ENCODE measurements around the gene TP53TG5. TPM values are rescaled to one million over a fixed set of nuclear protein-coding genes. Genes with fewer than 3 reads are reported as not detected.

Gene TP53TG5
- total RNA-seq, 2 experiments from 2014 or later: 0.29 TPM; not detected in 1

DNA sequence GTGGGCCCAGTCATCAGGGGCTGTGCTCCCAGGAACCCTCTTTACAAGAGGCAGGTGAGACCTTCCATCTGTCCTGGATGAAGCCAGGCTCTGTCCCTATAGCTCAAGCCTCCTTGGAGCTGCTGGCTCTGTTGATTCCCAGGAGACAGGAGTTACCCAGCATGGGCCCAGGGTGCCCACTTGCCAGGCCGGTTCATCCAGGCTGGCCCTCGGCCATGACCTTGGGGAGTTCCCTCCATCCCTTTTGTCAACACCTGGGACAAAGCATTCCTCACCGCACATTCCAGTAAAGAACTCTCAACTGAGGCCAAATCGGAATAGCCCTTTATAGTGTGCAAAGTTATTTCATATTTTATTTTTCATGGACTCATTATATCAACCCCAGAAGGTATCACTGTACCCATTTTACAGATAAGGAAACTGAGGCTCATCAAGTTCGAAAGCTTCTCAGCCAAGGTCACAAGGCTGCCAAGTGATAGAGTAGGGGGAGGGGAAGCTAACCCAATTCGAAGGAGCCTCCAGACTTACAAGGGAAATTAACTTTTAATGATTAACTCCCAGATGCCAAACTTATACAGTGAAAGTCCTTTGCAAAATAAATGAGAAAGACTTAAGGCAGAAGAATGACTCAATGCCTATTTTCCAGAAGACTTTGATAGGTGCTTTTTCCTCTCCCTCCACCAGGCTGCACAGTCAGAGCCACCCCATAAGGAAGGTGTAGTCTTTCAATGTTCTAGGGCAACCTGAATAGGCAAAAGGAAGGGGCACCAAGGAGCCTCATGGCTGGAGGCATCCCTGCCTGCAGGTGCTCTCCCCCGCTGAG, 48.4 kb downstream of the TP53TG5 start:
- H3K27ac Mint-ChIP-seq: no peak overlapping the region
- no peaks in the 10 kb centered on the region for H3K27me3 Mint-ChIP-seq
- CTCF ChIA-PET: interaction anchor here (1.6 kb wide), 1 partner anchor 10 kb away, joined by 6 read pairs; no protein-coding TSS in a partner anchor
- H3K36me3 Mint-ChIP-seq (ENCODE audit: low read depth): peaks cover 29% of the 10 kb centered on the region
- no peaks in the 10 kb centered on the region for H3K4me1 Mint-ChIP-seq (ENCODE audit: low read depth)
- TF ChIP-seq, protein P1, sequence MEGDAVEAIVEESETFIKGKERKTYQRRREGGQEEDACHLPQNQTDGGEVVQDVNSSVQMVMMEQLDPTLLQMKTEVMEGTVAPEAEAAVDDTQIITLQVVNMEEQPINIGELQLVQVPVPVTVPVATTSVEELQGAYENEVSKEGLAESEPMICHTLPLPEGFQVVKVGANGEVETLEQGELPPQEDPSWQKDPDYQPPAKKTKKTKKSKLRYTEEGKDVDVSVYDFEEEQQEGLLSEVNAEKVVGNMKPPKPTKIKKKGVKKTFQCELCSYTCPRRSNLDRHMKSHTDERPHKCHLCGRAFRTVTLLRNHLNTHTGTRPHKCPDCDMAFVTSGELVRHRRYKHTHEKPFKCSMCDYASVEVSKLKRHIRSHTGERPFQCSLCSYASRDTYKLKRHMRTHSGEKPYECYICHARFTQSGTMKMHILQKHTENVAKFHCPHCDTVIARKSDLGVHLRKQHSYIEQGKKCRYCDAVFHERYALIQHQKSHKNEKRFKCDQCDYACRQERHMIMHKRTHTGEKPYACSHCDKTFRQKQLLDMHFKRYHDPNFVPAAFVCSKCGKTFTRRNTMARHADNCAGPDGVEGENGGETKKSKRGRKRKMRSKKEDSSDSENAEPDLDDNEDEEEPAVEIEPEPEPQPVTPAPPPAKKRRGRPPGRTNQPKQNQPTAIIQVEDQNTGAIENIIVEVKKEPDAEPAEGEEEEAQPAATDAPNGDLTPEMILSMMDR (IDR thresholded peaks at IDR 0.05): no peak
- DNase-seq (no peak), ATAC-seq (no peak)
- H3K9me3 Mint-ChIP-seq: no peaks in the 10 kb centered on the region
- intact Hi-C loops (cut with micrococcal nuclease): no loop called here
- POLR2A ChIA-PET: no interaction called here
- H3K4me3 Mint-ChIP-seq: no peak overlapping the region

DNA sequence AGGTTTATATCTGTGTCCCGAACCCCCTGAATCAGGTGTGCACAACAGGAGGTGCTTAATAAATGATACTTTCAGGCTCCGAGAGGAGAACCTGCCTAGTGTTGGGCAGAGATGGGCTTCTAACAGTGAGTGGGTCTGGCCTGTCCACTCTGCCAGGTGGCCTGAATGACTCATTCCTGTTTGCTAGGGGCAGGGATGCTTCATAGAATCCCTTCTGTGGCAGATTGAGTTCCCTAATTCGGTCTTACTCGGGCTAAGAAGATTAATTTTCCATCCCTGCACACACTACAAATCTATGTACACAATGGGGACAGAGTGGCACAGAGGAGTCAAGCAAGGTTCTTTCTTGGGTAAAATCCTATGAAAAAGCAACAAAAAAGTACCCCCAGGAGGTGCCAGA, 49.7 kb downstream of the TP53TG5 start:
- TF ChIP-seq, protein P1 (IDR thresholded peaks at IDR 0.05): no peak
- POLR2A ChIA-PET: no interaction called here
- Mint-ChIP-seq H3K36me3 (ENCODE audit: low read depth) (peaks cover 28% of the 10 kb centered on the region), H3K9me3 (no peaks in the 10 kb centered on the region), H3K4me3 (no peak overlapping the region), H3K27ac (no peak overlapping the region), H3K4me1 (ENCODE audit: low read depth) (no peaks in the 10 kb centered on the region), H3K27me3 (no peaks in the 10 kb centered on the region)
- CTCF ChIA-PET: interaction anchor here (0.5 kb wide), 1 partner anchor 34 kb away, joined by 3 read pairs; no protein-coding TSS in a partner anchor
- no peak for DNase-seq
- intact Hi-C loops (cut with micrococcal nuclease): no loop called here
- ATAC-seq: no peak

DNA sequence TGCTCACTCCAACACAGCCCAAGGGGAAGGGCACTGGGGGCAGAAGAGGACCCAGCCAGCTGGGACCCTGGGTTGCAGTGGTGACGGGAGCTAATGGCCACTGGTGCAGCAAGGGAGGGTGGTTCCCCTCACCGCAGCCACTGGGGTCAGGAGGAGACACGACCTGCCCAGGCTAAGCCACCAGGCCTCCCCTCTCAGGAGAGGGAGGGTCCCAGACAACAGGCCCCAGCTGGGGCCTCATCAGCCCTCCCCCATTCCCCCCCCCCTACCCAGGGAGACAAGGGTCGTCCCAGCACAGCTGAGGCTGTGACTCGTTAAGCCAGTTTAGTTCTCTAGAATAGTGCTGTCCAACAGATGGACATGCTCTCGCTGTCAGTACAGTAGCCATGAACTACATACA, 52.8 kb downstream of the TP53TG5 start:
- H3K27me3 Mint-ChIP-seq: no peaks in the 10 kb centered on the region
- DNase-seq: no peak
- ATAC-seq: no peak
- ChIA-PET CTCF (interaction anchor here (0.7 to 1.9 kb wide), 3 partner anchors 9 to 32 kb away, joined by 3 to 10 read pairs (median 3); no protein-coding TSS in a partner anchor), POLR2A (no interaction called here)
- no peaks in the 10 kb centered on the region for H3K9me3 Mint-ChIP-seq
- TF ChIP-seq, protein P1 (IDR thresholded peaks at IDR 0.05): no peak
- H3K36me3 Mint-ChIP-seq (ENCODE audit: low read depth): peaks cover 28% of the 10 kb centered on the region
- no peak overlapping the region for H3K27ac Mint-ChIP-seq
- H3K4me3 Mint-ChIP-seq: no peak overlapping the region
- intact Hi-C loops (cut with micrococcal nuclease): no loop called here
- peaks cover 9% of the 10 kb centered on the region for H3K4me1 Mint-ChIP-seq (ENCODE audit: low read depth)

DNA sequence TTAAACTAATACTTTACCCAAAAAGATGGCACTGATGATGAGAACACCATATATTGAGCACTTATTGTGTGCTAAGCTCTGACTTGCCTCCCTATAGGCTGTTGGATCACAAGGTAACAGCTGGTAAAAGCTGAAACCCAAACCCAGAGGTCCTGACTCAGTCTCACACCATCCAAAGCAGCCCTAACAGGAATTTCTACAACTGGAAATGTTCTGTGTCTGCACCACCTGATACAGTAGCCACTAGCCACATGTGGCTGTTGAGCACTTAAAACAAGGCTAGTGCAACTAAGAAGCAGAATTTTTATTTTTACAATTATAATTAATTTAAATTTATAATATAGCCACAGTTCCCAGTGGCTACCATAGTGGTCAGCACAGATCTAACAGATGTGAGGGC, 54.4 kb downstream of the TP53TG5 start:
- intact Hi-C loops (cut with micrococcal nuclease): no loop called here
- H3K36me3 Mint-ChIP-seq (ENCODE audit: low read depth): peaks cover 19% of the 10 kb centered on the region

More for the DNA sequence above, 54.4 kb downstream of the TP53TG5 start:
- ChIA-PET POLR2A (interaction anchor here (0.6 kb wide), 1 partner anchor 32 kb away, joined by 3 read pairs; no protein-coding TSS in a partner anchor), CTCF (interaction anchor here (0.8 to 8.4 kb wide), 8 partner anchors 10 to 448 kb away, joined by 3 to 79 read pairs (median 6); partner anchors contain the start of gene MATN4)
- DNase-seq (no peak), ATAC-seq (no peak)
- Mint-ChIP-seq H3K4me1 (ENCODE audit: low read depth) (peaks cover 18% of the 10 kb centered on the region), H3K4me3 (no peak overlapping the region), H3K27me3 (no peaks in the 10 kb centered on the region), H3K27ac (no peak overlapping the region), H3K9me3 (no peaks in the 10 kb centered on the region)
- TF ChIP-seq, protein P1 (IDR thresholded peaks at IDR 0.05): no peak

All from activated CD8-positive, alpha-beta T cell treated with anti-CD3 and anti-CD28 coated beads for 36 hours (primary cell).